Neuronal stem cell (in vitro differentiated cells): Measurements from ENCODE around the gene PSME3.

Experiments
- DNase-seq: peaks from one replicate; pipeline ENCODE4 v3.0.0-alpha.2; 2013; ENCODE audit warnings: low spot score
- H2AFZ ChIP-seq: one replicate; pipeline ENCODE4 v1.6.1; 2013; ENCODE audit warnings: mild to moderate bottlenecking, low read length, inconsistent platforms
- H2AK5ac ChIP-seq: 2 replicates; pipeline ENCODE4 v1.6.1; 2013; ENCODE audit warnings: low read depth, mild to moderate bottlenecking, inconsistent platforms, low read length, moderate library complexity, mixed read lengths
- H2BK120ac ChIP-seq: 2 replicates; pipeline ENCODE4 v1.6.1; 2013; ENCODE audit warnings: low read depth, mild to moderate bottlenecking, inconsistent platforms, low read length, moderate library complexity, mixed read lengths
- H2BK12ac ChIP-seq: one replicate; pipeline ENCODE4 v1.6.1; 2013; ENCODE audit warnings: low read length, inconsistent platforms
- H2BK15ac ChIP-seq: 2 replicates; pipeline ENCODE4 v1.6.1; 2013; ENCODE audit warnings: mild to moderate bottlenecking, low read length, inconsistent platforms, mixed read lengths
- H2BK5ac ChIP-seq: one replicate; pipeline ENCODE4 v1.6.1; 2013; ENCODE audit warnings: inconsistent platforms, mild to moderate bottlenecking, low read length, moderate library complexity
- H3K14ac ChIP-seq: one replicate; pipeline ENCODE4 v1.6.1; 2013; ENCODE audit warnings: low read length, inconsistent platforms
- H3K18ac ChIP-seq: 2 replicates; pipeline ENCODE4 v1.6.1; 2013; ENCODE audit warnings: low read length, inconsistent platforms
- H3K23ac ChIP-seq: 2 replicates; pipeline ENCODE4 v1.6.1; 2013; ENCODE audit warnings: low read depth, mild to moderate bottlenecking, mixed read lengths, low read length, inconsistent platforms; ENCODE audit not compliant: poor library complexity
- H3K27ac ChIP-seq: replicated peaks from 3 replicates; pipeline ENCODE4 v1.5.1; 2013; ENCODE audit warnings: low read length, inconsistent platforms
- H3K27me3 ChIP-seq, 3 experiments: 2 replicates each; pipeline ENCODE4 v1.6.1; 2013; ENCODE audit warnings: low read length in 3 of 3, mild to moderate bottlenecking in 2 of 3, inconsistent platforms in 1 of 3, low read depth in 1 of 3, mixed read lengths in 1 of 3, moderate library complexity in 1 of 3; ENCODE audit not compliant: control insufficient read depth in 3 of 3, insufficient read depth in 3 of 3
- H3K36me3 ChIP-seq, 2 donors: replicated peaks in 1 of 2; 2 replicates each; pipeline ENCODE4 v1.6.1; 2013; ENCODE audit warnings: low read length in 2 of 2; ENCODE audit not compliant: control insufficient read depth in 2 of 2, insufficient read depth in 2 of 2
- H3K4ac ChIP-seq: 2 replicates; pipeline ENCODE4 v1.6.1; 2013; ENCODE audit warnings: inconsistent platforms, mild to moderate bottlenecking, low read length, moderate library complexity
- H3K4me1 ChIP-seq, 2 donors: 1 replicate in 1 of 2; 2 replicates in 1 of 2; pipeline ENCODE4 v1.6.1; 2013; ENCODE audit warnings: low read length in 2 of 2, low read depth in 1 of 2; ENCODE audit not compliant: control insufficient read depth in 2 of 2, insufficient read depth in 1 of 2
- H3K4me2 ChIP-seq: one replicate; pipeline ENCODE4 v1.6.1; 2013; ENCODE audit warnings: mild to moderate bottlenecking, low read length, inconsistent platforms; ENCODE audit not compliant: insufficient read depth, poor library complexity, severe bottlenecking
- H3K4me3 ChIP-seq, 2 donors: 2 replicates each; pipeline ENCODE4 v1.5.1; 2013; ENCODE audit warnings: low read length in 2 of 2, mild to moderate bottlenecking in 2 of 2, inconsistent platforms in 1 of 2, moderate library complexity in 1 of 2
- H3K79me1 ChIP-seq: one replicate; pipeline ENCODE4 v1.6.1; 2013; ENCODE audit warnings: low read depth, mild to moderate bottlenecking, inconsistent platforms, low read length, moderate library complexity
- H3K9ac ChIP-seq: one replicate; pipeline ENCODE4 v1.6.1; 2013; ENCODE audit warnings: mild to moderate bottlenecking, low read depth, low read length, inconsistent platforms; ENCODE audit not compliant: poor library complexity
- H3K9me3 ChIP-seq, 2 donors: replicated peaks in 1 of 2; 2 replicates each; pipeline versions ENCODE3 to v1.6.1; 2013; ENCODE audit warnings: low read length in 2 of 2, mild to moderate bottlenecking in 2 of 2, inconsistent platforms in 1 of 2, low read depth in 1 of 2, mixed read lengths in 1 of 2, moderate library complexity in 1 of 2; ENCODE audit not compliant: control insufficient read depth in 2 of 2, insufficient read depth in 1 of 2
- H4K8ac ChIP-seq: one replicate; pipeline ENCODE4 v1.6.1; 2013; ENCODE audit warnings: low read depth, mild to moderate bottlenecking, inconsistent platforms, low read length, moderate library complexity
- H4K91ac ChIP-seq: one replicate; pipeline ENCODE4 v1.6.1; 2013; ENCODE audit warnings: low read length, low read depth, mild to moderate bottlenecking, inconsistent platforms; ENCODE audit not compliant: poor library complexity
- WGBS, 2 donors: extraction: QIAGEN DNeasy Blood & Tissue Kit; methylation state at CpG; one replicate each; pipeline ENCODE4 v1.1.7; 2013; ENCODE audit warnings: missing lambda C conversion rate in 2 of 2, mixed read lengths in 1 of 2; ENCODE audit not compliant: insufficient read length in 2 of 2, insufficient replicate concordance in 1 of 2; ENCODE audit errors: extremely low coverage in 2 of 2; 5-methylcytosine and 5-hydroxymethylcytosine counted together

Gene PSME3

GRCh38 chr17:42804918-42805367, 28.3 kb upstream of the PSME3 start:
- H3K23ac ChIP-seq = no peak overlapping the region
- no peak overlapping the region for H4K91ac ChIP-seq
- peaks cover 0 to 6% of the 10 kb centered on the region in 2 donors for H3K36me3 ChIP-seq
- no CpG with 5 or more reads among the region's 1 CpG for WGBS, 2 donors
- H2BK120ac ChIP-seq = no peak overlapping the region
- no peak overlapping the region for H3K14ac ChIP-seq
- H3K4ac ChIP-seq = no peak overlapping the region
- H3K27ac ChIP-seq = no peak overlapping the region
- no peak overlapping the region for H2BK5ac ChIP-seq
- peaks cover 0 to 2% (median 0%) of the 10 kb centered on the region in 3 experiments for H3K27me3 ChIP-seq
- H2AFZ ChIP-seq = no peak overlapping the region
- no peak overlapping the region for H2AK5ac ChIP-seq
- H3K4me1 ChIP-seq = peaks cover 2 to 13% of the 10 kb centered on the region in 2 donors
- no peak overlapping the region for H3K4me2 ChIP-seq
- H3K79me1 ChIP-seq = no peaks in the 10 kb centered on the region
- DNase-seq = no peak
- H3K9me3 ChIP-seq = no peaks in the 10 kb centered on the region
- no peak overlapping the region for H3K9ac ChIP-seq
- no peak overlapping the region for H2BK15ac ChIP-seq
- no peak overlapping the region for H2BK12ac ChIP-seq
- H3K4me3 ChIP-seq = no peak overlapping the region
- H4K8ac ChIP-seq = no peak overlapping the region
- H3K18ac ChIP-seq = no peak overlapping the region

- no peak overlapping the region for H2BK12ac ChIP-seq
- no CpG with 5 or more reads among the region's 1 CpG for WGBS, 2 donors
Observed at GRCh38 chr17:42806249-42806648, 26.9 kb upstream of the PSME3 start.

GRCh38 chr17:42809250-42809649, 23.9 kb upstream of the PSME3 start:
- no peak overlapping the region for H3K9ac ChIP-seq
- no peak overlapping the region for H3K18ac ChIP-seq
- no peak overlapping the region for H3K4me2 ChIP-seq
- H3K23ac ChIP-seq = no peak overlapping the region
- no peak overlapping the region for H3K4ac ChIP-seq
- no peak overlapping the region for H2BK5ac ChIP-seq
- no peaks in the 10 kb centered on the region for H3K27me3 ChIP-seq
- H3K27ac ChIP-seq = no peak overlapping the region
- no peak overlapping the region for H2AFZ ChIP-seq
- no peak overlapping the region for H2AK5ac ChIP-seq
- no peak overlapping the region for H4K8ac ChIP-seq
- H3K79me1 ChIP-seq = no peaks in the 10 kb centered on the region
- whole genome bisulfite sequencing, 2 donors = no CpG with 5 or more reads among the region's 3 CpGs
- DNase-seq = no peak
- no peak overlapping the region for H3K4me3 ChIP-seq
- H3K14ac ChIP-seq = no peak overlapping the region
- no peak overlapping the region for H2BK120ac ChIP-seq
- no peaks in the 10 kb centered on the region for H3K9me3 ChIP-seq
- H3K4me1 ChIP-seq = no peaks in the 10 kb centered on the region
- H4K91ac ChIP-seq = no peak overlapping the region
- H3K36me3 ChIP-seq = peaks cover 6 to 36% of the 10 kb centered on the region in 2 donors
- H2BK12ac ChIP-seq = no peak overlapping the region
- no peak overlapping the region for H2BK15ac ChIP-seq

More at GRCh38 chr17:42806249-42806648, 26.9 kb upstream of the PSME3 start:
- no peak overlapping the region for H3K18ac ChIP-seq
- no peak overlapping the region for H3K27ac ChIP-seq
- no peak overlapping the region for H3K23ac ChIP-seq
- DNase-seq = no peak
- H2BK5ac ChIP-seq = no peak overlapping the region
- no peak overlapping the region for H4K91ac ChIP-seq
- H3K4me1 ChIP-seq = peaks cover 2 to 13% of the 10 kb centered on the region in 2 donors
- H2BK120ac ChIP-seq = no peak overlapping the region
- no peak overlapping the region for H2BK15ac ChIP-seq
- H3K4me3 ChIP-seq = no peak overlapping the region
- H2AFZ ChIP-seq = no peak overlapping the region
- H3K27me3 ChIP-seq = no peaks in the 10 kb centered on the region
- peaks cover under 1 to 19% of the 10 kb centered on the region in 2 donors for H3K36me3 ChIP-seq
- H3K9me3 ChIP-seq = no peaks in the 10 kb centered on the region
- no peak overlapping the region for H3K9ac ChIP-seq
- no peak overlapping the region for H4K8ac ChIP-seq
- H3K4ac ChIP-seq = no peak overlapping the region
- no peaks in the 10 kb centered on the region for H3K79me1 ChIP-seq
- H2AK5ac ChIP-seq = no peak overlapping the region
- H3K4me2 ChIP-seq = no peak overlapping the region
- H3K14ac ChIP-seq = no peak overlapping the region

- H3K9me3 ChIP-seq = no peaks in the 10 kb centered on the region
- H3K27ac ChIP-seq = peak overlapping the region; percentile 12
- no peak overlapping the region for H3K9ac ChIP-seq
- no peak overlapping the region for H2BK120ac ChIP-seq
- no peak overlapping the region for H2BK12ac ChIP-seq
- H2BK15ac ChIP-seq = no peak overlapping the region
- H3K79me1 ChIP-seq = no peaks in the 10 kb centered on the region
- no peak overlapping the region for H3K14ac ChIP-seq
- no peak overlapping the region for H2BK5ac ChIP-seq
- DNase-seq = no peak
- no peak overlapping the region for H3K4me3 ChIP-seq
- H3K18ac ChIP-seq = no peak overlapping the region
- no peak overlapping the region for H4K91ac ChIP-seq
- no CpG with 5 or more reads among the region's 8 CpGs for WGBS, 2 donors
- no peak overlapping the region for H2AK5ac ChIP-seq
- H3K36me3 ChIP-seq = peaks cover 41 to 86% of the 10 kb centered on the region in 2 donors
- no peak overlapping the region for H3K4me2 ChIP-seq
- H3K4me1 ChIP-seq = no peaks in the 10 kb centered on the region
- no peak overlapping the region for H2AFZ ChIP-seq
- no peak overlapping the region for H3K4ac ChIP-seq
- no peak overlapping the region for H4K8ac ChIP-seq
- no peaks in the 10 kb centered on the region for H3K27me3 ChIP-seq
- H3K23ac ChIP-seq = no peak overlapping the region
Observed at GRCh38 chr17:42814633-42815399, 18.4 kb upstream of the PSME3 start.
